ENCODE data around the gene YEATS2.

The YEATS2 gene

GRCh38 chr3:183826448-183827250, 129.1 kb downstream of the YEATS2 start:
- POLR2A ChIA-PET = no interaction called here
- TF ChIP-seq CTCF (IDR thresholded peaks at IDR 0.05; ENCODE audit: insufficient read depth, low read length, missing control alignments) = no peak
- no peak for DNase-seq (ENCODE audit: low read depth, low spot score)
- CTCF ChIA-PET = interaction anchor here (0.6 to 4.5 kb wide), 11 partner anchors 7 to 337 kb away, joined by 3 to 34 read pairs (median 4); partner anchors contain the start of gene PARL
- no peak overlapping the region for H3K4me3 ChIP-seq (ENCODE audit: low read depth, low read length)

- no peak overlapping the region for H3K4me3 ChIP-seq (ENCODE audit: low read depth, low read length)
- no peak for TF ChIP-seq CTCF (IDR thresholded peaks at IDR 0.05; ENCODE audit: insufficient read depth, low read length, missing control alignments)
- no peak for DNase-seq (ENCODE audit: low read depth, low spot score)
- ChIA-PET POLR2A (no interaction called here), CTCF (interaction anchor here (1.3 to 4.0 kb wide), 3 partner anchors 11 to 52 kb away, joined by 3 to 16 read pairs (median 6); no protein-coding TSS in a partner anchor)
Observed at GRCh38 chr3:183827809-183828537, 130.4 kb downstream of the YEATS2 start.

- no peak overlapping the region for H3K4me3 ChIP-seq (ENCODE audit: low read depth, low read length)
- TF ChIP-seq CTCF (IDR thresholded peaks at IDR 0.05; ENCODE audit: insufficient read depth, low read length, missing control alignments) = no peak
- CTCF ChIA-PET = interaction anchor here (0.6 kb wide), 1 partner anchor 57 kb away, joined by 3 read pairs; no protein-coding TSS in a partner anchor
- POLR2A ChIA-PET = no interaction called here
- DNase-seq (ENCODE audit: low read depth, low spot score) = no peak
Observed at GRCh38 chr3:183828538-183828870, 130.9 kb downstream of the YEATS2 start.

GRCh38 chr3:183829466-183829865, 131.9 kb downstream of the YEATS2 start:
- no peak for TF ChIP-seq CTCF (IDR thresholded peaks at IDR 0.05; ENCODE audit: insufficient read depth, low read length, missing control alignments)
- POLR2A ChIA-PET = no interaction called here
- CTCF ChIA-PET = interaction anchor here (0.8 kb wide), 1 partner anchor 12 kb away, joined by 3 read pairs; no protein-coding TSS in a partner anchor
- H3K4me3 ChIP-seq (ENCODE audit: low read depth, low read length) = no peak overlapping the region
- DNase-seq (ENCODE audit: low read depth, low spot score) = no peak

- CTCF ChIA-PET = interaction anchor here (0.8 to 2.5 kb wide), 2 partner anchors 12 to 14 kb away, joined by 3 to 9 read pairs; no protein-coding TSS in a partner anchor
- H3K4me3 ChIP-seq (ENCODE audit: low read depth, low read length) = no peak overlapping the region
- DNase-seq (ENCODE audit: low read depth, low spot score) = no peak
- TF ChIP-seq CTCF (IDR thresholded peaks at IDR 0.05; ENCODE audit: insufficient read depth, low read length, missing control alignments) = no peak
- POLR2A ChIA-PET = no interaction called here
Observed at GRCh38 chr3:183830187-183830586, 132.6 kb downstream of the YEATS2 start.

- DNase-seq (ENCODE audit: low read depth, low spot score) = no peak
- no peak for TF ChIP-seq CTCF (IDR thresholded peaks at IDR 0.05; ENCODE audit: insufficient read depth, low read length, missing control alignments)
- CTCF ChIA-PET = interaction anchor here (0.6 to 1.6 kb wide), 4 partner anchors 8 to 388 kb away, joined by 4 to 7 read pairs (median 4); no protein-coding TSS in a partner anchor
- H3K4me3 ChIP-seq (ENCODE audit: low read depth, low read length) = no peak overlapping the region
- POLR2A ChIA-PET = no interaction called here
Observed at GRCh38 chr3:183833516-183833915, 135.9 kb downstream of the YEATS2 start.

Measured in AG04449 (cell line).